Mucosa of gallbladder (tissue), 1 donor: ENCODE data around the gene TNFRSF4. TPM values are rescaled to one million over a fixed set of nuclear protein-coding genes. Genes with fewer than 3 reads are reported as not detected.
"Not testable (repeated sequence)": the region's sequence is repeated elsewhere in the genome, so short reads cannot be mapped to it uniquely, and the experiment has no call there.

Source experiments
- DNase-seq: peaks from one replicate; pipeline ENCODE4 v3.0.0-alpha.2; 2020; ENCODE audit warnings: low spot score
- total RNA-seq: library from RNA; stranded (reverse); gene quantifications from one replicate; pipeline ENCODE4 v1.2.1, GENCODE V29; 2021
- donor health status: DM: no; HTN: no; CAD: no.

The TNFRSF4 gene
- total RNA-seq, result 2.6 TPM

- no peak for DNase-seq
Measured at GRCh38 chr1:1213345-1214265, at the start of gene TNFRSF4. TNFRSF4 (minus strand) TSS chr1:1214153; CDS start chr1:1214127, 26 bp downstream.

DNA sequence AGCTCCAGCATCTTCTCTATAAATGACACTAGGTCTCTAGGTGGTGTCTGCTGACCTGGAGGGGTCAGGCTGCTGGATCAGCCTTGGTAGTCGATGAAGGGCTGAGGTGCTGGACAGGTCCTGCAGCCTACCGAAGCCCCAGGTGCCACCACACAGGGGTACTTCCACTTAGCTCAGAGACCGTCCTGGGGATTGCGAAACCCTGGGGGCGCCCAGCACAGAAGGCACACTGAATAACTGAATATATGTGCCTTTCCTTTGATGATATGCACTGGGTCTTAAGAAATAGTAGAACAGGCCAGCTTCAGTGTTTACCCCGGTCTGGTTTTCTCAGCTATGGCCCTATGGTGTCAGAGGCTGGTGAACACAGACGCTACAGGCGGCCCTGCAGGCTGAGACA lies 48.8 kb upstream of the TNFRSF4 start:
- no peak for DNase-seq

DNA sequence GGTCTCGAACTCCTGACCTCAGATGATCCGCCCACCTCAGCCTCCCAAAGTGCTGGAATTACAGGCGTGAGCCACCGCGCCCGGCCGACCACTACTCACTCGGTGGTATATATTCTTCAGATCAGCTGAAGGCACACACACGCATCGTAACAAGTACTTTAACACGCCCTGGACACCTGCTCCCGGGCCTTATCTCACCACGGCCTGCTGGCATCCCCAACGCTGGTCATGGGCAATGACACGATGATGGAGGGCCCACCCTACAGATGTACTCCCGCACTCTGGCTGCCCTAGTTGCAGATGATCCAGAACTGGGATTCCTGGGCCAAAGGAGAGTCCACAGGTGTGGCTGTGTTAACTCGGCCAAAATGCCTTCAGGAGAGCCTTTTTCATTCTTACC lies 48.1 kb upstream of the TNFRSF4 start:
- DNase-seq, result no peak

DNA sequence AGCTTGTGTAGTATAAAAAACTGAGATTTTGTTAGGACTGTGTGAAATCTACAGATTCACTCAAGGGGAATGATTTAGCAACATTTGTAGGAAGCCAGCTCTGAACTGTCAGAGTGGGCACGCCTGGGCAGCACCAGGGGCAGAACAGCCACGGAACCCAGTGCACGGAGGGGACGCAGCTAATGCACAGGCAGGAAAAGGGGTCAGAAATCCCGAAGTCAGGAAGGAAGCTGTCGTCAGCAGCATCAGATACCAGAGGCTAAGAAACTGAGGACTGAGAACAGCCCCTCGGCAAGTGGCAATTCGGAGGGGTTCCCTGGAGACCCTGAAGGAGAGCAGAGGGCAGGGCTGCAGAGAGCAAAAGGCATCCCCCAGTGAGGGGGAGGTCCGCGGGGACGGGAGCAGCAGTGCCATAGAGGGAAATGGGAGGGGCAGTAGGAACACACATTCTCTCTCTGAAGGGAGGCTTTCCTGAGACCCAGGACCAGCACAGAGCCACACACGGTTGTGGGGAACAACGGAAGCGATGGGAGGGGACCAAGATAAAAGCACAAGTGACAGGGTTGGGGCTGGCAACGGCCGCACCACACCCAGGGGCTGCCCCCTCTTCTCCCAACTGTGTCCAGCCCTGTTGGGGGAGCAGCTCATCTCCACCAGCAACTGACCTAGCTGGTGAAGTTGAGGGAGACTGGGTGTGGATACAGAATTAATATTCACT lies 47.0 kb upstream of the TNFRSF4 start:
- no peak for DNase-seq

DNA sequence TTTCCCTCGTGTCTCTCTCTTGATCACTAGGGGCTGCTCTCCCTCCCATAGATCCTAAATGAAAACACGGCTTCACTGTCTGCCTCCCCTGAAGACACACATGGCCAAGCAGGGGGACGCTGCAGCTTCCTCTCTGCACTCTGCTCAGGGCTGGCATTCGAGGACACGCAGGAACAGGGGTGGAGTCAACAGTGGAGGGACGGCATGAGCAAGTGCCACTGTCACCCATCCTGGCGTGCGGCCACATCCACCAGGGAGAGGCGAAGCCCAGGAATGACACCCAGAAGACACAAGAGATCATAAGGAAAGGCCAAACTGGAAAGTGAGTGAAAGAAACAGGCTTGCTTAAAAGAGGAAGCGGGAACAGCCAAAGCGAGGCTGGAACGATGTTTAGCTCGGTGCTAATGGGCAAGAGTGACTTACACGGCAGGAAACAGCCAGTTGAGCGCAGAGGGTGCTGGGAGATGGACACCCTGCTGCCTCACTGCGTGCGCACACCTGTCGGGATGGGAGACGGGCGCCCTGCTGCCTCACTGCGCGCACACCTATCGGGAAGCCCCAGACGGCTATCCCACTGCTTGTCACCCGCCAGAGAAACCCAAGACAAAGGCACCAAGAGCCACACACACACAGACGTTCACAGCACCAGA lies 46.1 kb upstream of the TNFRSF4 start:
- no peak for DNase-seq

- no peak for DNase-seq
Measured at GRCh38 chr1:1259540-1259939, 45.6 kb upstream of the TNFRSF4 start.

DNA sequence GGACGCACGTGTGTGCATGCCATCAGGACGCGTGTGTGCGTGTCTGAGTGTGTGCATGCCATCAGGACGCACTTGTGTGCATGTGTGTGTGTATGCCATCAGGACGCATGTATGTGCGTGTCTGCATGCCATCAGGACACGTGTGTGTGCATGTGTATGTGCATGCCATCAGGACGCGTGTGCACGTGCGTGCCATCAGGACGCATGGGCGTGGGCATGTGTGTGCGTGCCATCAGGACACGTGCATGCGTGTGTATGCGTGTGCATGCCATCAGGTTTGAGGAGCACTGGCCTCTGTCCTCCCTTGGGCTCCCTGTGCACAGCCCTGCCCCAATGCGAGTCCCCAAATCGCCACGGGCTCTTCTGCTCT lies 45.2 kb upstream of the TNFRSF4 start:
- DNase-seq, result no peak

DNA sequence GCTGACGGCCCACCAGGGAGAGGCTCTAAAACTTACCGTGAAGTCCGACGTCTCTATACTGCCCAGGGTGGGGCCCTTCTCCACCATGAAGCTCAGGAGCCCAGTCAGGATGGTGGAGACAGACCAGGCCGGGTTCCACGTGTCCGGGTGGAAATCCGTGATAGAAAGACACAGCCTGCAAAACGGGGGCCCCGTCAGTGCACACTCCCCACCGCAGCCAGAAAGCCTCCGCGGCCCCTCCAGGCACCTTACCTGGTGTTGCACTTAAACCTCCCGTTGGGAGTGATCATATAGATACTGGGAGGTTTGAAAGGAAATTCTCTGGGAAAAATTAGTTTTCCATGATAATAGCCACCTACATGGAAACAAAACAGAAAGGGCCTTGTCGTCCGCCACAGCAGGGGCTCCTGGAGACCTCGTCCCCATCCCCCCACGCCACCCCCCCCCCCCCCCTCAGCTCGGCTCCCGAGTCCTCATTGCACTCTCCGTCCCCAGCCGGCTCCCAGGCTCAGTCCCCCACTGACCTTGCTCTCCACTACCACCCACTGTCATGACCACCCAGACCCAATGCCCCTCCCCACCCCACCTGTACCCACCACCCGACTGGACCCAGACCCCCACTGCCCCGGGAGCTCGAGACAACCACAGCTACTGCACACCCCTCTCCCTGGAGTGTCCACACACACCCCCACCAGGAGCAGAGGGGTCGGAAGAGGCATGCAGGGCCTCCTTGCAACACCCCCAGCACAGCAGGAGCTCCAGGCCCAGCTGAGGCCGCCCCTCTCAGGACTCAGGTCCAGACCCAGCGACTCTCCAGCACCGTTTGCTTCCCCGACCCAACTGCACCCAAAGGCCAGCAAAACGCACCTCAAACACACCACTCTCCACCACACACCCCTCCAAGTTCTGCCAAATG lies 43.3 kb upstream of the TNFRSF4 start:
- DNase-seq, result no peak

GRCh38 chr1:1255611-1256010 lies 41.7 kb upstream of the TNFRSF4 start:
- DNase-seq, result no peak

DNA sequence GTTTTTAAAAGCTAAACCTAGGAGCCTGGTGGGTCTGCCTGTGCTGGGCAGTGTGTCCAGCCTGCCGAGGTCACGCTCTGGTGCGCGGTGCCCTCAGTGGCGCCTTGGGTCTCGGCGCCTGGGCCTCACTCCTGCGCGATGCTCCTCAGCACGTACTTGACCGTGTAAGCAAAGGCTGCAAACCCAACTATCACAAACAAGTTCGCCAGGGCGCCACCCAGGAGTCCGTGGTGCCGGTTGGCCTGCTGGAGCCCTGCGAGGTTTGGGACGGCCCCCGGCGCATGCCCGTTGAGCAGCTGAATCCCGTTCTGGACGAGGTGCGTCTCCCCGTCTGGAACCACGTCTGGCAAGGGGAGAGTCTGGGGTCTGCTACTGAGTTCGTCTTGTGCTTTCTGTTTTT lies 41.1 kb upstream of the TNFRSF4 start:
- no peak for DNase-seq

GRCh38 chr1:1254667-1254998 lies 40.7 kb upstream of the TNFRSF4 start:
- DNase-seq, result no peak

GRCh38 chr1:1253972-1254666 lies 40.2 kb upstream of the TNFRSF4 start:
- DNase-seq, result no peak

DNA sequence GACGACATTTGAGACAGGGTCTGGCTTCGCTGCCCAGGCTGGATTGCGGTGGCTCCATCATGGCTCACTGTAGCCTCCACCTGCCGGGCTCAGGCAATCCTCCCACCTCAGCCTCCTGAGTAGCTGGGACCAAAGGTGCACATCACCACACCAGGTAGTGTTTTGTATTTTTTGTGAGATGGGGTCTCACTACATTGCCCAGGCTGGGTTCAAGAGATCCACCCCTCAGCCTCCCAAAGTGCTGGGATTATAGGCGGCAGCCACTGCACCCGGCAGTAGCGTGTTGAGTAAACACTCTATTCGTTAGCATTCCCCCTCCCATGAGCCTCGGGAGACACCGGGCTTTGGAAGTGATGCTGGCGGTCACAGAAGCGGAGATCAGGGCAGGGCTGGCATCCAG lies 39.4 kb upstream of the TNFRSF4 start:
- DNase-seq, result no peak

DNA sequence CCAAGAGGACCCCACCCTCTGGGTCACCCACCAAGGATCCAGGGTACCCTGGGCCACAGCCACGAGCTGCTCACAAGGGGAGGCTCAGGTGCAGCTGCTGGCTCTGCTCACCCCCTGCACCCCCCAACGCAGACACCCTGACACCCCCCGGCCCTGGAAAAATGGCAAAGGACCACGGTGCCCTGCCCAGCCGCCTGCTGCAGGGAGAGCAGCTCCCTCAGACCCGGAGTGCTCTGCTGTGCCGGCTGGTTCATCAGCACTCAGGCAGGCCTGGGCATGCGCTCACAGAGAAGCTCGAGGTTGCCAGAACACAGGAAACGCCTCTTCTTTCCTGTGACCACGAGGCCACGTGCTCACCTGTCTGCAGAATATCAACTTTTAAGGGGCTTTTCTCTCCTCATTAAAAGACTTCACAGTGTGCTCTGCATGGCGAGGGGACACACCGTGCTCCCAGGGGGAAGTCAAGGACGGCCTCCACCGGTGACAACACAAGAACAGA lies 36.9 kb upstream of the TNFRSF4 start:
- no peak for DNase-seq

- not testable (repeated sequence) for DNase-seq
Measured at GRCh38 chr1:1248009-1248913, 34.3 kb upstream of the TNFRSF4 start.

DNA sequence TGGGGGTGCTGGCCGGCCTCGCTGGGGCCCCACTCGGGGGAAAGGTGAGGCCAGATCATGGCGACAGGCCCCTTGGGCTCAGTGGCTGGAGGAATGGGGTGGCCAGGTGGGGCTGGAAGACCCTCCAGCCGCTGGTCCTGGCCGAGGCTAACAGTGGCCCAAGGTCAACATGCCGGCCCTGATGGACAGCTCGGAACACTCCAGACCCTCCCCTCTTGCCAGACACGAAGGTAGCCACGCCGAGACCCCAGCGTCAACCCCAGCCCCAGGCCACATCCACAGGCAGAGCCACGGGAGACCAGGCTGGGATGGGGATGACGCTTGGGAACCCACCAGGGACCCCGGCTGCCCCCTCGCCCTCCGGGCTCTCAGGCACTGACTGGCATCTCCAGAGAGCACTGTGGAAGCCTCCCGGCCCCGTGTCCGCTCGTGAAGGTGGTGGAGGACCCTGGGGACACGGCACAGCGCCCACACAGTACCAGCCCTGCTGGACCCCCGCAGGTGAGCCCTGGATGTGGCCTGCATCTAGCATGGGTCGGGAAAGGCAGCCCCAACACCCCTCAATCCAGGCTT lies 33.5 kb upstream of the TNFRSF4 start:
- no peak for DNase-seq

DNA sequence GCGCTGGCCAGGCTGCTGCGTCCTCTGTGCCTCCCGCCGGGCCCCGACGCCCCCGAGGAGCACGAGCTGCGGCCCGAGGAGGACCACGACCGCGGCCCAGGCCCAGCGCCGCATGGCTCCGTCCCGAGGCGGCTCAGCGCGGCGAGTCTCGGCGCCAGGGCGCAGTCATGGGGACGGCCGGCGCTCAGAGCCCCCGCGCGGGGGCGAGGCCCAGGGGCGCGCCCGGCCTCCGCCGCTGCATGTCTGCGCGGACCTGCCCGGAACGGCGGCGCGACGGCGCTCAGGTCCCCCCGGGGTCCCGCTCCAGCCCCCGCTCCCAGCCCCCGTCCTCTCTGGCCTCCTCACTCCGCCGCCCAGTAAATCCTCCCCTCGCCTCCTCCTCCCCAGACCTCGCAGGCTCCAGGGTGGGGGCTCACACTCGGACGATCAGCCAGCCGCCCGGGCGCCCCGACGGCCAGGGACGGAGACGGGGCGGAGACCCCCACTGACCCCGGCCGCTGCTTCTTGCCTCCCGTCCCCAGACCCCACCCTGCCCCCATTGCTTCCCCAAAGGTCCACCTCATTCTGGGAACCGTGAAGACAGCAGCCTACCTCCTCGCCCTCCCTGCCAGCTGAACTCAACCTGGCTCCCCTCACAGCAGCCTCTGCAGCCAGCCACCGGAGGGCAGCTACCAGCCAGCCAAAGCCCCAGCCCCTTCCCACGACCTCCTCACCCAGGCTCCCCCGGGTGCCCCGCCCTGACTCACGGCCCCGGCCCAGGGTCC lies 32.8 kb upstream of the TNFRSF4 start, which contains the start of gene C1QTNF12:
TSS of gene C1QTNF12 (minus strand) at position 146 of the 764 bp plus-strand sequence. CDS start at position 114, 32 bp downstream.
- DNase-seq, result no peak

DNA sequence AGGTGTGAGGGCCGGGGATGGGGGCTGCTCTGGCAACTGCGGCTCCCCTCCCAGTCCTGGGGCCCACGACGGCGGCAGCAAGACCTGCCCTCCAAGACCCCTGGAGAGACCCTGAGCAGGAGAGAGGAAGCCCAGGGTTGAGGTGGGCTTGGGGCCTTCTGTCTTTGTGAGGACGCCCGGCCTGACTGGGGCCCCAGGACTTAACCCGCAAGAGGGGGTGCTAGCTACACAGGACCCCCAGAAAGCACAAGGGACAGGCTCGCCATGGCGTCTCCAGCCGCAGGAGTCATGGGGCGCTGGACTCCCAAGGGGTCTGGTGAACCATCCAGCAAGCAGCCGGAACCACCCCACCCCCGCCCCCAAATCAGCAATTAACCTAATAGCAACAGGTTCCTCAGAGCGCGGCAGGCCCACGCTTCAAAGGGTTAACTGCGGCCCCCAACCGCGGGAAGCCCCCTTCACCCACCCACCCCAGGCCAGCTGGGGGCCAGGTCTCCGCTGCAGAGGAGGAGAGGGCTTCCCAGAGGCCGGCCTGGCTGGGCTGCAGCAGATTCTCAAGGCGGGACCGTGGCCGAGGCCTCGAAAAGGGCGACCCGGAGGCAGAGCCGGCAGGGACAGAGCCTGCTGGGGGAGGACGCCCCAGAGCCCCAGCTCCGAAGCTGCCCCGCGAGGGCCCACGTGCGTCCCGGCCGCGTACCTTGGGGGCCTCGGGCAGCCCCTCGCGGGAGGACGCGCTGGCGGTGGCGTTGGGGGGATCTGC lies 32.0 kb upstream of the TNFRSF4 start:
- DNase-seq, result no peak
